Activated T-cell treated with anti-CD3 and anti-CD28 coated beads for 24 hours (primary cell): ENCODE results near the gene TRIML1.

Source experiments
- DNase-seq: peaks from one replicate; pipeline ENCODE4 v3.0.0-alpha.2; 2020; ENCODE audit warnings: low read depth

TRIML1 gene, protein sequence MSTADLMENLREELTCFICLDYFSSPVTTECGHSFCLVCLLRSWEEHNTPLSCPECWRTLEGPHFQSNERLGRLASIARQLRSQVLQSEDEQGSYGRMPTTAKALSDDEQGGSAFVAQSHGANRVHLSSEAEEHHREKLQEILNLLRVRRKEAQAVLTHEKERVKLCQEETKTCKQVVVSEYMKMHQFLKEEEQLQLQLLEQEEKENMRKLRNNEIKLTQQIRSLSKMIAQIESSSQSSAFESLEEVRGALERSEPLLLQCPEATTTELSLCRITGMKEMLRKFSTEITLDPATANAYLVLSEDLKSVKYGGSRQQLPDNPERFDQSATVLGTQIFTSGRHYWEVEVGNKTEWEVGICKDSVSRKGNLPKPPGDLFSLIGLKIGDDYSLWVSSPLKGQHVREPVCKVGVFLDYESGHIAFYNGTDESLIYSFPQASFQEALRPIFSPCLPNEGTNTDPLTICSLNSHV

DNA sequence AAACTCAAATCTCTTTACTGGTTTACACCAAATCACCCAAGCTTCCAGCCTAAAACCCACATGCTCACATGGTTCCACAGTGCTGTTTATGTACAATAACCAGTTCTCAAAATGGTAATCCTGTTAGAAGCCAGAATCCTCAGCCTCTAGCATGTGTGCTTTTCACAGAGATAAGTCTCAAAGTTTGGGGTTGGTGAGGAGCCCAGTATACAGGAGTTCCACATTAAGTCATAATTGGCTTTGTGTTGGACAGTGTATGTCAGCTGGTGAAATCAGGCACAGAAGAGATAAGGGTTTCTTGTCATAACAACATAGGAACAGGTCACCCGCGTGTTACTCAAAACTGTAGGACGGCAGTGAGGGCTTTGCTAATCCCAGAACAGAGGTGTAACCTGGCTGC lies at the start of gene TRIML1:
TSS of gene TRIML1 (plus strand) at position 301 of the 400 bp plus-strand sequence. CDS start 118 bp downstream, outside the sequence.
- DNase-seq, result no peak

DNA sequence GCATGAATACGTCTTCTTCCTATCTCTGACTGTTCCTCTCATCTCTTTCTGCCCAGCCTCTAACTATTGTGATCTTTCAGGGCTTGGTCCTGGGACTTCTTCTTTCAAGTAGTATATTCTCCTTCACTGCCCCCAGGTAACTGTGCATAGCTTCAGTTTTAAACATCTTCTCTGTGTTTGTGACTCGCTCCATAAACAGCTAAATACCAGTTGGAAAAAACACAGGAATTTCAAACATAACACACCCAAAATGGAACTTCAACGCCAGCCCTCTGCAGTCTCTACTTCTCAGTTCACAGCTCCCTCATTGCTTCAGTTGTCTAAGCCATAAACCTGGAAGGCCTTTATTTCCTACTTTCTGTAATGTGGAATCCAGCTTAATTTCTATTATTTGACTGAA lies 46.4 kb upstream of the TRIML1 start:
- no peak for DNase-seq

DNA sequence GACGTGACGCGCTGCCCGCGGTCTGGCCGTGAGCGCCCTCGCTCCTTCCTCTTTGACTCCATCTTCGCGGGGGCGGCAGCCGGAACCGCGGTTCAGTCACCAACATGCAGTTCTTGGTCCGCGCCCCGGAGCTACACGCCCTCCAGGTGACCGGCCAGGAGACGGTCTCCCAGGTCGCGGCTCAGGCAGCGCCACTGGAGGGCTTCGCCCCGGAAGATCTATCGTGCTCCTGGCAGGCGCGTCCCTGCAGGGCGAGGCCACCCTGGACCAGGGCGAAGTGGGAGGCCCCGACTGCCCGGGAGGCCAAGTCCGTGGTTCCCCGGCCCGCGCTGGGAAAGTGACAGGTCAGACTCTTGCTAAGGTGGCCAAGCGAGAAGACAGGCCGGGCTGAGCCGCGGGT lies 32.8 kb upstream of the TRIML1 start:
- DNase-seq, result no peak

DNA sequence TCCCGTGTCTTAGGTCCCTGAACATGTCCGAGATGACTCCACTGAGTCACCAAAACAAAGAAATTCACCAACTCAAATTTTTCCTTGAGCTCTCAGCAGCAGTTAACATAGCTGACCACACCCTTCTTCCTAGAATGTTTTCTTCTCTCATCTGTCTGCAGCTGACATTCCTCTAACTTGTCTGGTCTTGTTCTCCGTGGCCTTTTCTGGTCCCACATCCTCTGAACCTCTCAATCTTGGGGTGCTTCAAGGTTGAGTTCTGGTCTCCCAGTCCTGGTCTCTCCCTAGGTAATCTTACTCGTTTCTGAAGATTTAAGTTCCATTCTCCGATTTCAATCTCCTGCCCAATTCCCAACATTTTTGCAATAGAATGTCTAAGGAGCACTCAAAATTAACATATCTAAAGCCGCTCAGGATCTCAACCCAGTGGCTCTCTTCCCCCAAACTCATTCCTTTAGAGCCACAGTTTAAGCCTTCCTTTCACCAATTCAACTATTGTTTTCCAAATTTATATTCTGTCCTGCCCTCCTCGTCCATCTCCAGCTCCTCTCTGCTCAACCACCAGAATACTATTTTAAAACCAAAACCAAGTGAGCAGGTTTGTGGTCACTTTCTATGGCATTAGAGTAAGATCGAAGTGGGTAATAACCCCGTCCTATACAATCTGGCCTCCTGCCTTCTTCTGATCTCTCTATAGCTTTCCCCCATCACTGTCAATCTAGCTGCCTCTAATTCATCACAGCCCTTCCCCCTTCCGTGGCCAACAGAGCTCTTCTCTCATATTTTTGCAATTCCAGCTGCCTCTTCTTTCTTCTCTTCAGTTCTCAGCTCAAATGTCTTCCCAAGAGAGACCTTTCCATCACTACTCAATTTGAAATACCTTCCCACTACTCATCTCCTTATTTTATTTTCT lies 31.1 kb upstream of the TRIML1 start:
- no peak for DNase-seq

DNA sequence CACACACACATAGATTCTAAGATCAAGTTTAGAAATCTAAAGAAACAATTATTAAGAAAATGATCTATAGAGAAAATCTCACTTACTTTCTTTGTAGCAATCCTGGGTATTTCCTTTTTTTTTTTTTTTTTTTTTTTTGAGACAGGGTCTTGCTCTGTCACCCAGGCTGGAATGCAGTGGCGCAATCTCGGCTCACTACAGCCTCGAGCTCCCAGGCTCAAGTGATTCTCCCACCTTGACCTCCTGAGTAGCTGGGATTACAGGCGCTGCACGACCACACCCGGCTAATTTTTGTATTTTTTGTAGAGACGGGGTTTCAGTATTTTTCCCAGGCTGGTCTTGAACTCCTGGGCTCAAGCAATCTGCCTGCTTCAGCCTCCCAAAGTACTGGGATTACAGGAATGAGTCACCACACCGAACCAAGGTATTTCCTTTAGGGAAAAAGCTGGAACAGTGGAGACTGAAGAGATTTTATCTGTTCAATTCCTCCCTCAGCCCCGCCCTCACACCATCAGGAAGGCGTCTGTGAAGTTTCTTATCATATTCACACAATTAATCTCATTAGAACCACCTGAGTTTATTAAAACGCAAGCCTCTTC lies 30.0 kb upstream of the TRIML1 start, which contains the start of gene TRIML2:
TSS of gene TRIML2 (minus strand) at position 447 of the 599 bp plus-strand sequence. CDS start 4,235 bp downstream, outside the sequence.
- DNase-seq, result no peak

DNA sequence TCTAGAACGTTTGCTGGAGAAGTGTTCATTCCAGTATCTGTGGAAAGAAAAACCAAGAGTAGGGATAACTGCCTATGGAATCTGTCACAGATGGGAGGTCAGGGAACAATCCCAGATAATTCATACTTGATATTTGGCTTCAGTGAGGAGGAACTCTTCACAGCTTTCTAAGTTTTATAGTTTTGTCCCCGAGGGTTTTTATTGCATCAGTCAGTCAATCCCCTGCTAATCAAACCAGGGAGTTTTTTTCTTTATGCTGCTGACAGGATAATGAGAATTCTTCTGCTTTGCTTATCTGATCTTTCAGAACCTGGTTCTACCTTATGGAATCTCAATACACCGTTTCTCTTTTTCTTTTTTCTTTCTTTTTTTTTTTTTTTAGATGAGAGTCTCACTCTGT lies 29.2 kb upstream of the TRIML1 start:
- DNase-seq, result no peak

DNA sequence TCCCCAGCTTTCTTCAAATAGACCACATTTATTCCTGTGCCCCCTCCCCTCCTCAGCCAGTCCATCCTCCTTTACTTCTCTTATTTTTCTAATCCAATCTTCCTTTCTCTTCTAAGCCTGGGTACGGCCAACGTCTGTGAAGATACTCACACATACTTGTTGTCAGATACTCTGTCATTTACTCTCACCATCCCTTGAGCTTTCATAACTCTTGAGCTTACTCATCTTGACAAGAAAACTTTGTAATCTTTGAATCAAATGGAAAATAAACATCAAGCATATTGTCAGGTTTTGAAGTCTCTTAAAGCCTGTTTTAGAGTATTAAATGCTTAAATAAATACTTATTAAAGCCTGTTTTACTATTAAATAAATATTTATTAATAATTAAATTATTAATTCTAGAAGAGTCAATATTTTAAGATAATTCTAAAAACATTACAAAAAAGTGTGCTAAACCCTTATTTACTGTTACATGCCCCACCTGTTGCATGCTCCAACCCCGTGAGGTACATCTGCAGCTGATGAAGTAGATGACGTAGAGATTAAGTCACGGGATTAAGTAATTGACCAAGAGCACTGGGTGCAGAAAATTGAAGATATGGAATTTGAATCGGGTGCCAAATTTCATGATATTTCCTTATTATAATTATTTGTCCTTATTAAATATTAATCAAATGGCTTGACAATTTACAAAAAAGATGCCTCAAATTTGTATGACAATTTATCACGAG lies 28.3 kb upstream of the TRIML1 start:
- DNase-seq, result no peak

DNA sequence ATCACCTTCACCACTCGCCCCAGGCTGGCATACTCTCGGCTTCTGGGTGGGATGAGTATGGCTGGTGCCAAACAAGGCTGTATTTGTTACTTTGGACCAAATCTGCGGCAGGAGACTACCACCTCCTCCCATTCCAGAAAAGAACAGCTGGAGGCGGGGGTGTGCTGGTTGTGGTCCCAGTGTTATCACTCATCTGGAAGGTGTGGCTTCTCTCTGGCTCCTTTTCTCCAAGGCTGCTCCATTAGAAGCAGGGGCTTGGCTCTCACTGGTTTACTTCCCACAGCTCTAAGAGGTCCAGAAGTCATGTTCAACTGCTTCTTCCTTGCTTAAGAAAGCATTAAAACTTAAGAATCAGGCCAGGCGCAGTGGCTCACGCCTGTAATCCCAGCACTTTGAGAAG lies 27.3 kb upstream of the TRIML1 start:
- no peak for DNase-seq

DNA sequence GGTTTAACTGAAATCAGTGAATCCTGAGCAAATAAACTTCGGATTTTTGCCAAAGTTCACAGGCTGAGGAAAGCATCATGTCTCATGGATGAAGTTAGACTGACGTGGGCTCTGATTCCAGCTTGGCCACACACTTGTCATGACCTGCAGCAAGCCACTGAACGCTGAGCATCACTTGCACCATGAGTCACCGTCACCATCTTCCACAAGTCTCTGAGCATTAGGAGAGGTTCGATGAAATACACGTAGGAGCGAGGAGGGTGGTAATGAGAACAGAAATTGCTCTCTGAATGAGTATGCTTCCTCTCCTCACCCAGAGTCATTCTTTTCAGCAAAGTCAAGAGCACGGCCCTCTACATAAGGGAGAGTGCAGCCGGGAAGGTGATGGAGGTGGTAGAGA lies 26.1 kb upstream of the TRIML1 start:
- no peak for DNase-seq

DNA sequence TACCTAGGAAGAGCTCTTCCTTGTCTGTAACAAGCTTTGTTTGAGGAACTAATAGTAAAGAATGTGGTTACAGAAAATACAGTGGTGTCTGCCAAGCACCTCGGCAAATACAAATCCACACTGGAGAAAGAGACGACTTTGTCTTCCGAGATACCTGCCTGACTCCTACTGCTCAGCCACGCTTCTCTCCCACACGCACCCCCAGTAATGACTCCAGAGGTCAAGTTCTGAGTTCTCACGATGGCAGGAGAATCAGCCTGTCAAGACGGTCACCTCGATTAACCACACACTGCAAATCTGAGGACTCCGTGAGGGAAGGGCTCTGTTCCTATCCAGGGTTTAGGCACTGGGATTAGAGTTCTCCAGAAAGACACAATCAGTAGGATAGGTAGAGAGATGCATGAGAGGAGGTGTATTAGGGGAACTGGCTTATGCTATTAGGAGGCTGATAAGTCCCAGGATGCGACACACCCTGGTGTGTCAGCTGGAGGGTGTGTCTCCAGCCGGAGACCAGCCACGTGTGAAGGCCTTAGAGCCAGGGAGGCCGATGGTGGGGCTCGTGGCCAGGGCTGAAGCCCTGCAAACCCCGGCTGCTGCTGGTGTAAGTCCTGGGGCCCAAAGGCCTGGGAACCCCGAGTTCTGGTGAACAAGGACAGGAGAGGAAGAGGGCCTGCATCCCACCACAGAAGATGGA lies 21.5 kb upstream of the TRIML1 start:
- DNase-seq, result no peak

DNA sequence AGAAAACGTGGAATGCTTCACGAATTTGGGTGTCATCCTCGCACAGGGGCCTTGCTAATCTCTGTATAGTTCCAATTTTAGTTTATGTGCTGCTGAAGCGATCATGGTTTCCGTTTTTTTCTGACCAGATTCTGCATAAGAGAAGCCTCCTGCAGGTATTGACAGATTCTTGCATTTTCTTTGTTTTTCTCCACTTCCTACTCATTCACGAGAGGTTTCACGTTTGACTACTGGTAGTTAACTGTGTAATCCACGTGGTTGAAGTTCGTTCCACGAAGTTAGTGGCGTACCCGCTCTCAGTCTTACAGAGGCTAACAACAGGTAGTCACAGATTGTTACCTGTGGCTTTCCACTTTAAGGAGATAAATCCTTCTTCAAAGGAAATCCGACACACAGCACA lies 17.7 kb upstream of the TRIML1 start:
- no peak for DNase-seq

DNA sequence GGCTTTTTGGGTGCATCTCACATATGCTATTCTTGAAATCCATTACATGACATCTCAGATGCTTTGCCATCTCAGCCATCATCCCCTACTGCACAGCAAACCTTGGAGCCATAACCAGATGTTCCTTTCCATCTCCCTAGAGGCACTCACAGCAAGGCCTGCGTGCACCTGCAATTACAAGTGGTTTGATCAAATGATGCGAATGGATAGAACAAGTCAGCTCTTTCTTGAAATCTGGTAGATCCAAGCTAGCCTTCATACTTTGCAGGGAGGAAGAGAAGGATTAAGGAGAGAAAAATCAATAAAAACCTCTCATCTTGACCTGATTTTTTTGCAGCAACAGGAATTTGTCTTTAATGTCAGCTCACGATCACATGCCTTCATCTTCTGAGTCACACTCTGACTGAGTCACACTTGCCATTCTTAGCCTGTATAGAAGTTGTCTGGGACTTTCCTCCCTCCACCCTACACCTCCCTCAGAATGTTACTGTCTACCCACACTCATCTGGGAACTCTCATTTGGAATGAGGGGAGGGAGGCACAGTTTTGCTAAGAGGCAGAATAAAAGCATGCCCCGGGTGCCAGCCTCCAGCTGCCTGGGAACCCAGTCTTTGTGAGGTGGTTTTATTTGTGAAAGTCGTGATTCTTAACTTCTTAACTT lies 11.9 kb upstream of the TRIML1 start:
- no peak for DNase-seq

DNA sequence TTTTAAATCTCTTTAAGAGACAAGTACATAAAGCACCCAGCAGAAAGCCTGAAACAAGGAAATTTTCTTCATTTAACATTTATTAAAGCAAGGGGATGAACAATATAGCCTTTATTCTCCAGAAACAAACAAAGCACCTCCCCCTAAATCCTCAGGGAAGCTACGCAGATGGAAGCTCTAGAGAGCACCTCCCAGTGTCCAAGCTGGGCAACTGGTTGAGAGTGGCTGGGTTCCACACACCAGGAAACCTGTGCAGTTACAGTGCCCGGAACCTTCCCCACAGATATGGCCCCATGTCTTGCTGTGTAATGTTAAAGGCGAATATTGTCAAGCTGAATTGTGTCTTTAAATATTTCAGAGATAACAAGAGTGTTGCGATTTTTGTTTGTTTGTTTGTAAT lies 8.9 kb upstream of the TRIML1 start:
- DNase-seq, result no peak

DNA sequence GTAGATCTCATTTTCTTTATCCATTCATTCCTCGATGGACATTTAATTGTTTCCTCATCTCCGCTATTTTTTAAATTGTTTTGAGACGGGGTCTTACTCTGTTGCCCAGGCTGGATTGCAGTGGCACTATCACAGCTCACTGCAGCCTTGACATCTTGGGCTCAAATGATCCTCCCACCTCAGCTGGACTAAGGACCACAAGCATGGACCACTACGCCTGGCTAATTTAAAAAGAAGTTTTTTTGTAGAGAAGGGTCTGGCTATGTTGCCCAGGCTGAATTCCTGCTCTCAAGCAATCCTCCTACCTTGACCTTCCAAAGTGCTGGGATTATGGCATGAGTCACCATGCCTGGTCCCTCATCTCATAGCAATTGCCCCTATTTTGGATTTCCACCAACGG lies 7.0 kb upstream of the TRIML1 start:
- DNase-seq, result no peak

DNA sequence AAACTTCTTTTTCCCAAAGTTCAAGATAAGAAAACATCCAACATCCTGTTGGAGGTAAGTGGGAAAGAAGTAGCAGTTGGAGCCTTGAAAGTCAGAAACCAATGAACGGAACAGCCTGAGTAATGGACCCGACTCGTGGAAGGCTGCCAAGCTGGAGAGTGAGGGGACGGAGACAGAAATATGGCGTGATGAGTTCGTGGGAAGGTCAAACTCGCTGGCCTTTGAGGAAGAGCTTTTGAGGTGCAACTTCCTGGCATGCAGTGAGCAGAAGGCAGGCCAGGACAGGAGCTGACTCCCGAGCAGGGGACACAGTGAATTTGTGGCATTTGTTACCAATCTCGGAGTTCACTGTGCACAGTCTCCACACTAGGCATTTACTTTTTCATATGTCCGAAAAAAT lies 1.0 kb upstream of the TRIML1 start:
- DNase-seq, result no peak

DNA sequence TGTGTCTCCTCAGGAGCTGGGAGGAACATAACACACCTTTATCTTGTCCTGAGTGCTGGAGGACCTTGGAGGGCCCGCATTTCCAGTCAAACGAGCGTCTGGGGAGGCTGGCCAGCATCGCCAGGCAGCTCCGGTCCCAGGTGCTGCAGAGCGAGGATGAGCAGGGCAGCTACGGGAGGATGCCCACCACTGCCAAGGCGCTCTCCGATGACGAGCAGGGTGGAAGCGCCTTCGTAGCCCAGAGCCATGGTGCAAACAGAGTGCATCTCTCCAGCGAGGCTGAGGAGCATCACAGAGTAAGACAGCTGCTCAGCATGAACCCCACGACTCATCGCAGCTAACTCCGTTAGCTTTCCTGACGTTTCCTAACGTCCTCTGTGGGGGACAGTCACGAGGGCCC lies 430 bp downstream of the TRIML1 start:
- no peak for DNase-seq

DNA sequence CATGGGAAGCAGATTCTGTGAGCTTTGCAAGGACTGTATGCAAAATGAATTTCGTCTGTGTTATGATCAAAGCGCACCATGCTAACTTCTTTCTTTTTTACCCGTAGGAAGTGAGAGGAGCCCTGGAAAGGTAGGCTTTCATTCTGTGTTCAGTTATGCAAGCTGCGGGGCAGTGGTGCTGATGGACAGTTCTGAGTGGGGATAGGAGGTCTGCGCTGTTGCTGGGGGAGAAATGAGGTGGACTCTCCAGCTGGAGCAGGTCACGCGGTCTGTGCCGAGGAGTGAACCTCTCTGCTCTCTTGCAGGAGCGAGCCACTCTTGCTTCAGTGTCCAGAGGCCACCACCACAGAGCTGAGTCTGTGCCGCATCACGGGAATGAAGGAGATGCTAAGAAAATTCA lies 4.5 kb downstream of the TRIML1 start:
- DNase-seq, result no peak

DNA sequence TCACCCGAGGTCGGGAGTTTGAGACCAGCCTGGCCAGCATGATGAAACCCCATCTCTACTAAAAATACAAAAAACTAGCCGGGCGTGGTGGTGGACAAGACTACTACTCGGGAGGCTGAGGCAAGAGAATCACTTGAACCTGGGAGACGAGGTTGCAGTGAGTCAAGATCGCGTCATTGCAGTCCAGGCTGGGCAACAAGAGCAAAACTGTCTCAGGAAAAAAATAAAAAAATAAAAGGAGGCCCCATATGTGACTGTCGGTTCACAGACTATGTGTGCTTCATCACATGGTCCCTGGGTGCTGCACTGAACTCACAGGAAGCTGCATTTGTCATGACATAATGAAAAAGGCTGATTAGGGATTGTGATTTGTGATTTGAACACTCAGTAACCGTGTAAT lies 6.4 kb downstream of the TRIML1 start:
- no peak for DNase-seq

DNA sequence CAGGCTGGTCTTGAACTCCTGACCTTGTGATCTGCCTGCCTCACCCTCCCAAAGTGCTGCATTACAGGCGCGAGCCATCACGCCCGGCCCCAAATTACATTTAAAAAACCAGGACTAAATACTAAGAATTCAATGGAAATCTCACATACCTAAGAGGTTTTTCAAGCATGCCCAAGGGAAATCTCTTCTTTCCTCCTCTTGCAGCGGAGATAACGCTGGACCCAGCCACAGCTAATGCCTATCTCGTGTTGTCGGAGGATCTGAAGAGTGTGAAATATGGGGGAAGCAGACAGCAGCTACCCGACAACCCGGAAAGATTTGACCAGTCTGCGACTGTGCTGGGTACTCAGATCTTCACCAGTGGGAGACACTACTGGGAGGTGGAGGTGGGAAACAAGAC lies 7.4 kb downstream of the TRIML1 start:
- DNase-seq, result no peak

DNA sequence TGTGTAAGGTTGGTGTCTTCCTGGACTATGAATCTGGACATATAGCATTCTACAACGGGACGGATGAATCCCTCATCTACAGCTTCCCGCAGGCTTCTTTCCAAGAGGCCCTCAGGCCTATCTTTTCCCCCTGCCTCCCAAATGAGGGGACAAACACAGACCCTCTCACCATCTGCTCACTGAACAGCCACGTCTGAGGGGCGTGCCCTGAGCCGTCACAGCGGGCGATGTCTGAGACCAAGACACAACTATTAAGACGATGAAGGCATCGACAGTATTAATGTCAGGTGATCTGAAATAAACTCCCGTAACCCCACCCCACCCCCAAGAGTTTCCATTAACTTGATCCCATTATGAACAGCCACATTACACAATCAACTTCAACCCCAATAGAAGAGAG lies 7.9 kb downstream of the TRIML1 start:
- DNase-seq, result no peak

DNA sequence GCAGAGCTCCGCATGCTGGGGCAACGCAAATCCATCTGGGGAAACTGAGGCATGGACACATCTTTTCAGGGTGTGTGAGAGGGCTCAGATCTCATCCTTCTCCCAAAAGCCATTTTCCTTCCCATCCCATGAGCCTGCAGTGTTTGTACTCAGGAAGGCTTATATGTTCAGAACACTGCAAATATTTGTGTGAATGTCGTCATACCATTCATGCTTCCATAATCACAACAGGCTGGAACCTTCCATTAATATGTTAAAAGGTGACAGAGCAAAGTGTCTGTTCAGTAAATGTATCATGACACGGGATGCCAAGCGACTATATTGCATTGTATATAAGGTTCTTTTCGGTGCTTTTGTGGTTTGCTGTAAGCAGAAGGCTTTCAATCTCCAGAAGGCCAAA lies 8.5 kb downstream of the TRIML1 start:
- DNase-seq, result no peak
